ENCODE results near the gene ANTKMT.
"Not testable (repeated sequence)": the region's sequence is repeated elsewhere in the genome, so short reads cannot be mapped to it uniquely, and the experiment has no call there.

ANTKMT gene

GRCh38 chr16:746637-747036, 25.7 kb downstream of the ANTKMT start:
- no peak for DNase-seq

GRCh38 chr16:747978-748746, 27.2 kb downstream of the ANTKMT start:
- DNase-seq: no peak

- no peak for DNase-seq
Measured at GRCh38 chr16:749010-749409, 28.1 kb downstream of the ANTKMT start.

GRCh38 chr16:750485-750884, 29.5 kb downstream of the ANTKMT start:
- no peak for DNase-seq

- DNase-seq: no peak
Measured at GRCh38 chr16:751152-752006, 30.4 kb downstream of the ANTKMT start.

GRCh38 chr16:752007-752312, 31.0 kb downstream of the ANTKMT start:
- DNase-seq: no peak

GRCh38 chr16:754121-754607, 33.2 kb downstream of the ANTKMT start:
- not testable (repeated sequence) for DNase-seq

GRCh38 chr16:754656-755055, 33.7 kb downstream of the ANTKMT start:
- no peak for DNase-seq

GRCh38 chr16:756428-756827, 35.5 kb downstream of the ANTKMT start:
- DNase-seq: no peak

- no peak for DNase-seq
Measured at GRCh38 chr16:759110-759910, 38.4 kb downstream of the ANTKMT start.

- no peak for DNase-seq
Measured at GRCh38 chr16:760065-760464, 39.1 kb downstream of the ANTKMT start.

GRCh38 chr16:760545-761343, 39.8 kb downstream of the ANTKMT start, which contains the start of gene MSLN:
MSLN (plus strand) TSS chr16:760734; CDS start chr16:762681, 1,947 bp downstream.
- DNase-seq: no peak

- DNase-seq: no peak
Measured at GRCh38 chr16:761625-762513, 40.9 kb downstream of the ANTKMT start.

- no peak for DNase-seq
Measured at GRCh38 chr16:762595-763268, 41.8 kb downstream of the ANTKMT start.

- no peak for DNase-seq
Measured at GRCh38 chr16:763369-764183, 42.6 kb downstream of the ANTKMT start.

- no peak for DNase-seq
Measured at GRCh38 chr16:764184-764750, 43.3 kb downstream of the ANTKMT start.

GRCh38 chr16:764848-765487, 44.0 kb downstream of the ANTKMT start:
- DNase-seq: no peak

GRCh38 chr16:765488-765865, 44.5 kb downstream of the ANTKMT start:
- DNase-seq: no peak
